Stimulated activated naive CD8-positive, alpha-beta T cell treated with anti-CD3 and anti-CD28 coated beads, Interleukin-15, amount 100 ng/mL, for 72 hours (primary cell): ENCODE data around the gene FNTB.
"Not testable (repeated sequence)": the region's sequence is repeated elsewhere in the genome, so short reads cannot be mapped to it uniquely, and the experiment has no call there.

Experiments used
- ATAC-seq: fragments of 150-1000 bp; cut with Tn5 transposase; 2 replicates; pipeline ENCODE4 v1.10.0; 2021; ENCODE audit warnings: mild to moderate bottlenecking, moderate library complexity
- DNase-seq, 2 donors: peaks; one replicate each; pipeline ENCODE4 v3.0.0; 2021 to 2022
- H3K27ac Mint-ChIP-seq, 2 donors: one replicate each; pipeline ENCODE4 v1.8.0; 2022; ENCODE audit warnings: mild to moderate bottlenecking in 2 of 2, mixed read lengths in 2 of 2, moderate library complexity in 2 of 2
- H3K27me3 Mint-ChIP-seq: one replicate; pipeline ENCODE4 v1.8.0; 2022; ENCODE audit warnings: mixed read lengths
- H3K4me1 Mint-ChIP-seq: one replicate; pipeline ENCODE4 v1.8.0; 2022; ENCODE audit warnings: mild to moderate bottlenecking, mixed read lengths
- H3K4me3 Mint-ChIP-seq, 2 donors: one replicate each; pipeline ENCODE4 v1.8.0; 2022; ENCODE audit warnings: mild to moderate bottlenecking in 2 of 2, mixed read lengths in 2 of 2, moderate library complexity in 1 of 2
- H3K9me3 Mint-ChIP-seq, 2 donors: one replicate each; pipeline ENCODE4 v1.8.0; 2022; ENCODE audit warnings: mixed read lengths in 2 of 2

FNTB gene

GRCh38 chr14:65015391-65015790 lies 28.7 kb downstream of the FNTB start:
- DNase-seq (no peak), ATAC-seq (no peak)
- no peaks in the 10 kb centered on the region for H3K9me3 Mint-ChIP-seq
- no peaks in the 10 kb centered on the region for H3K27me3 Mint-ChIP-seq
- no peak overlapping the region for H3K27ac Mint-ChIP-seq
- H3K4me1 Mint-ChIP-seq = no peaks in the 10 kb centered on the region
- no peak overlapping the region for H3K4me3 Mint-ChIP-seq

- Mint-ChIP-seq H3K4me1 (no peaks in the 10 kb centered on the region), H3K27me3 (no peaks in the 10 kb centered on the region), H3K4me3 (no peak overlapping the region), H3K27ac (no peak overlapping the region), H3K9me3 (no peaks in the 10 kb centered on the region)
- no peak for ATAC-seq
- no peak for DNase-seq
Measured at GRCh38 chr14:65016471-65016870, 29.8 kb downstream of the FNTB start.

- no peak overlapping the region for H3K27ac Mint-ChIP-seq
- no peaks in the 10 kb centered on the region for H3K9me3 Mint-ChIP-seq
- DNase-seq = no peak
- no peaks in the 10 kb centered on the region for H3K4me1 Mint-ChIP-seq
- H3K27me3 Mint-ChIP-seq = no peaks in the 10 kb centered on the region
- no peak overlapping the region for H3K4me3 Mint-ChIP-seq
- ATAC-seq = no peak
Measured at GRCh38 chr14:65019944-65020566, 33.4 kb downstream of the FNTB start.

GRCh38 chr14:65024957-65025356 lies 38.3 kb downstream of the FNTB start:
- ATAC-seq (no peak), DNase-seq (no peak)
- no peaks in the 10 kb centered on the region for H3K9me3 Mint-ChIP-seq
- H3K27ac Mint-ChIP-seq = no peak overlapping the region
- no peaks in the 10 kb centered on the region for H3K4me1 Mint-ChIP-seq
- H3K27me3 Mint-ChIP-seq = no peaks in the 10 kb centered on the region
- no peak overlapping the region for H3K4me3 Mint-ChIP-seq

GRCh38 chr14:65025818-65026217 lies 39.1 kb downstream of the FNTB start:
- H3K27ac Mint-ChIP-seq = no peak overlapping the region
- H3K4me1 Mint-ChIP-seq = no peaks in the 10 kb centered on the region
- DNase-seq (no peak), ATAC-seq (no peak)
- H3K4me3 Mint-ChIP-seq = no peak overlapping the region
- no peaks in the 10 kb centered on the region for H3K9me3 Mint-ChIP-seq
- no peaks in the 10 kb centered on the region for H3K27me3 Mint-ChIP-seq

GRCh38 chr14:65026526-65026925 lies 39.8 kb downstream of the FNTB start:
- no peak for DNase-seq
- H3K4me1 Mint-ChIP-seq = no peaks in the 10 kb centered on the region
- H3K4me3 Mint-ChIP-seq = no peak overlapping the region
- H3K9me3 Mint-ChIP-seq = no peaks in the 10 kb centered on the region
- peak overlapping the region in 1 of 2 donors; percentile 56 for H3K27ac Mint-ChIP-seq
- no peaks in the 10 kb centered on the region for H3K27me3 Mint-ChIP-seq
- no peak for ATAC-seq

- Mint-ChIP-seq H3K27ac (peak overlapping the region in 1 of 2 donors; percentile 22), H3K27me3 (no peaks in the 10 kb centered on the region), H3K4me3 (no peak overlapping the region), H3K9me3 (no peaks in the 10 kb centered on the region), H3K4me1 (no peaks in the 10 kb centered on the region)
- DNase-seq (no peak), ATAC-seq (no peak)
Measured at GRCh38 chr14:65027127-65027799, 40.6 kb downstream of the FNTB start.

GRCh38 chr14:65028937-65029336 lies 42.2 kb downstream of the FNTB start:
- no peak for DNase-seq
- no peaks in the 10 kb centered on the region for H3K27me3 Mint-ChIP-seq
- no peak overlapping the region for H3K27ac Mint-ChIP-seq
- no peak overlapping the region for H3K4me3 Mint-ChIP-seq
- no peak for ATAC-seq
- no peaks in the 10 kb centered on the region for H3K9me3 Mint-ChIP-seq
- no peaks in the 10 kb centered on the region for H3K4me1 Mint-ChIP-seq

- not testable (repeated sequence) for ATAC-seq, H3K4me1 Mint-ChIP-seq, H3K27ac Mint-ChIP-seq, H3K4me3 Mint-ChIP-seq, DNase-seq, H3K27me3 Mint-ChIP-seq, H3K9me3 Mint-ChIP-seq
Measured at GRCh38 chr14:65031321-65031720, 44.6 kb downstream of the FNTB start.

- no peaks in the 10 kb centered on the region for H3K9me3 Mint-ChIP-seq
- ATAC-seq = no peak
- no peak overlapping the region for H3K4me3 Mint-ChIP-seq
Measured at GRCh38 chr14:65032319-65032718, 45.6 kb downstream of the FNTB start.

GRCh38 chr14:65033181-65033580 lies 46.5 kb downstream of the FNTB start:
- Mint-ChIP-seq H3K4me1 (no peaks in the 10 kb centered on the region), H3K27ac (no peak overlapping the region), H3K9me3 (no peaks in the 10 kb centered on the region), H3K4me3 (no peak overlapping the region), H3K27me3 (no peaks in the 10 kb centered on the region)
- DNase-seq (no peak), ATAC-seq (no peak)

More at GRCh38 chr14:65032319-65032718, 45.6 kb downstream of the FNTB start:
- H3K27ac Mint-ChIP-seq = no peak overlapping the region
- H3K4me1 Mint-ChIP-seq = no peaks in the 10 kb centered on the region
- no peak for DNase-seq
- no peaks in the 10 kb centered on the region for H3K27me3 Mint-ChIP-seq

GRCh38 chr14:65034021-65034420 lies 47.3 kb downstream of the FNTB start:
- no peak for DNase-seq
- Mint-ChIP-seq H3K4me1 (no peaks in the 10 kb centered on the region), H3K4me3 (no peak overlapping the region), H3K27ac (no peak overlapping the region), H3K9me3 (no peaks in the 10 kb centered on the region), H3K27me3 (no peaks in the 10 kb centered on the region)
- no peak for ATAC-seq

- Mint-ChIP-seq H3K27me3 (no peaks in the 10 kb centered on the region), H3K4me3 (no peak overlapping the region), H3K27ac (no peak overlapping the region), H3K4me1 (no peaks in the 10 kb centered on the region), H3K9me3 (no peaks in the 10 kb centered on the region)
- ATAC-seq (no peak), DNase-seq (no peak)
Measured at GRCh38 chr14:65035049-65035448, 48.4 kb downstream of the FNTB start.

GRCh38 chr14:65038966-65039365 lies 52.3 kb downstream of the FNTB start:
- H3K27me3 Mint-ChIP-seq = no peaks in the 10 kb centered on the region
- no peaks in the 10 kb centered on the region for H3K4me1 Mint-ChIP-seq
- H3K27ac Mint-ChIP-seq = no peak overlapping the region
- ATAC-seq = no peak
- H3K4me3 Mint-ChIP-seq = no peak overlapping the region
- H3K9me3 Mint-ChIP-seq = no peaks in the 10 kb centered on the region
- no peak for DNase-seq

- ATAC-seq (no peak), DNase-seq (no peak)
- no peak overlapping the region for H3K27ac Mint-ChIP-seq
- no peaks in the 10 kb centered on the region for H3K9me3 Mint-ChIP-seq
- no peak overlapping the region for H3K4me3 Mint-ChIP-seq
- no peaks in the 10 kb centered on the region for H3K27me3 Mint-ChIP-seq
- peaks cover 8% of the 10 kb centered on the region for H3K4me1 Mint-ChIP-seq
Measured at GRCh38 chr14:65040666-65041433, 54.2 kb downstream of the FNTB start.

- no peaks in the 10 kb centered on the region for H3K27me3 Mint-ChIP-seq
- peaks cover 8% of the 10 kb centered on the region for H3K4me1 Mint-ChIP-seq
- H3K4me3 Mint-ChIP-seq = no peak overlapping the region
- no peak for DNase-seq
- H3K9me3 Mint-ChIP-seq = no peaks in the 10 kb centered on the region
- no peak overlapping the region for H3K27ac Mint-ChIP-seq
- no peak for ATAC-seq
Measured at GRCh38 chr14:65041434-65041915, 54.8 kb downstream of the FNTB start.
